ENCODE measurements around the gene CDH4. TPM values are rescaled to one million over a fixed set of nuclear protein-coding genes. Genes with fewer than 3 reads are reported as not detected.

The CDH4 gene
- total RNA-seq, 2 donors from 2014 or later, result 0.05 to 2.2 TPM

GRCh38 chr20:61665528-61666470 is 413.7 kb downstream of the CDH4 start:
- DNase-seq (ENCODE audit: low spot score), result no peak
- no peak overlapping the region for H3K27ac ChIP-seq
- intact Hi-C loops (cut with DNase I), result no loop called here
- H3K9me3 ChIP-seq, result no peaks in the 10 kb centered on the region
- no peaks in the 10 kb centered on the region for H3K36me3 ChIP-seq
- no peak overlapping the region for H3K4me3 ChIP-seq
- no peaks in the 10 kb centered on the region for H3K27me3 ChIP-seq (replicated peaks; ENCODE audit: insufficient read depth)
- H3K4me1 ChIP-seq (replicated peaks), result no peaks in the 10 kb centered on the region
- WGBS, result 84% methylated on average over 32 of the region's 32 CpGs
- no peak for TF ChIP-seq POLR2AphosphoS5 (IDR thresholded peaks at IDR 0.05)
- no peak for TF ChIP-seq CTCF (IDR thresholded peaks at IDR 0.05)
- TF ChIP-seq POLR2A (IDR thresholded peaks at IDR 0.05), result no peak

GRCh38 chr20:61666471-61666832 is 414.4 kb downstream of the CDH4 start:
- Histone ChIP-seq H3K4me1 (replicated peaks) (no peaks in the 10 kb centered on the region), H3K27ac (no peak overlapping the region), H3K27me3 (replicated peaks; ENCODE audit: insufficient read depth) (no peaks in the 10 kb centered on the region), H3K9me3 (no peaks in the 10 kb centered on the region), H3K4me3 (no peak overlapping the region), H3K36me3 (no peaks in the 10 kb centered on the region)
- TF ChIP-seq POLR2AphosphoS5 (IDR thresholded peaks at IDR 0.05) (no peak), POLR2A (IDR thresholded peaks at IDR 0.05) (no peak), CTCF (IDR thresholded peaks at IDR 0.05) (no peak)
- intact Hi-C loops (cut with DNase I), result no loop called here
- no peak for DNase-seq (ENCODE audit: low spot score)
- 92% methylated on average over 9 of the region's 9 CpGs for WGBS

GRCh38 chr20:61667056-61667792 is 415.2 kb downstream of the CDH4 start:
- Histone ChIP-seq H3K4me1 (replicated peaks) (no peaks in the 10 kb centered on the region), H3K27me3 (replicated peaks; ENCODE audit: insufficient read depth) (no peaks in the 10 kb centered on the region), H3K4me3 (no peak overlapping the region), H3K27ac (no peak overlapping the region), H3K9me3 (no peaks in the 10 kb centered on the region), H3K36me3 (no peaks in the 10 kb centered on the region)
- DNase-seq (ENCODE audit: low spot score), result no peak
- intact Hi-C loops (cut with DNase I), result no loop called here
- WGBS, result 91% methylated on average over 20 of the region's 20 CpGs
- TF ChIP-seq POLR2A (IDR thresholded peaks at IDR 0.05) (no peak), POLR2AphosphoS5 (IDR thresholded peaks at IDR 0.05) (no peak), CTCF (IDR thresholded peaks at IDR 0.05) (no peak)

GRCh38 chr20:61668065-61668650 is 416.1 kb downstream of the CDH4 start:
- no peaks in the 10 kb centered on the region for H3K9me3 ChIP-seq
- no peaks in the 10 kb centered on the region for H3K4me1 ChIP-seq (replicated peaks)
- intact Hi-C loops (cut with DNase I), result no loop called here
- H3K27ac ChIP-seq, result no peak overlapping the region
- no peak for DNase-seq (ENCODE audit: low spot score)
- TF ChIP-seq POLR2AphosphoS5 (IDR thresholded peaks at IDR 0.05) (no peak), CTCF (IDR thresholded peaks at IDR 0.05) (no peak), POLR2A (IDR thresholded peaks at IDR 0.05) (no peak)
- no peaks in the 10 kb centered on the region for H3K27me3 ChIP-seq (replicated peaks; ENCODE audit: insufficient read depth)
- no peak overlapping the region for H3K4me3 ChIP-seq
- H3K36me3 ChIP-seq, result no peaks in the 10 kb centered on the region
- WGBS, result 59% methylated on average over 9 of the region's 9 CpGs

Data from prostate gland (tissue), 2 donors.